CD14-positive monocyte (primary cell): ENCODE data around the gene SLFN12L. TPM values are rescaled to one million over a fixed set of nuclear protein-coding genes. Genes with fewer than 3 reads are reported as not detected.
A peak's percentile ranks its signal among the peaks of the same experiment; 100 is the strongest.

Source experiments
- DNase-seq, 3 donors: peaks; one replicate each; pipeline ENCODE4 v3.0.0-alpha.2; 2011 to 2022
- H2AFZ ChIP-seq: 2 replicates; pipeline ENCODE4 v1.6.0; 2012; ENCODE audit warnings: mild to moderate bottlenecking, low read depth, low read length, inconsistent platforms; ENCODE audit not compliant: insufficient read depth, poor library complexity, severe bottlenecking
- H3K27ac ChIP-seq, 2 donors: 1 replicate in 1 of 2; 2 replicates in 1 of 2; pipeline ENCODE4 v1.5.1; 2012 to 2013; ENCODE audit warnings: low read length in 2 of 2, control low read depth in 1 of 2, inconsistent platforms in 1 of 2, low read depth in 1 of 2, mild to moderate bottlenecking in 1 of 2
- H3K27me3 ChIP-seq, 2 donors: one replicate each; pipeline versions ENCODE4 v1.6.0 to v1.6.1; 2011 to 2013; ENCODE audit warnings: low read length in 2 of 2; ENCODE audit not compliant: control insufficient read depth in 2 of 2, insufficient read depth in 2 of 2
- H3K36me3 ChIP-seq, 2 donors: replicated peaks in 1 of 2; 1 replicate in 1 of 2; 2 replicates in 1 of 2; pipeline versions ENCODE4 v1.5.1 to v1.6.1; 2012 to 2013; ENCODE audit warnings: low read length in 2 of 2, control low read depth in 1 of 2, inconsistent platforms in 1 of 2, mild to moderate bottlenecking in 1 of 2; ENCODE audit not compliant: insufficient read depth in 2 of 2, control insufficient read depth in 1 of 2
- H3K4me1 ChIP-seq, 2 donors: 1 replicate in 1 of 2; 2 replicates in 1 of 2; pipeline versions ENCODE4 v1.5.1 to v1.6.1; 2012 to 2013; ENCODE audit warnings: low read length in 2 of 2, control low read depth in 1 of 2, inconsistent platforms in 1 of 2, mild to moderate bottlenecking in 1 of 2, moderate library complexity in 1 of 2; ENCODE audit not compliant: insufficient read depth in 2 of 2, control insufficient read depth in 1 of 2
- H3K4me2 ChIP-seq: replicated peaks from 2 replicates; pipeline ENCODE3; 2012; ENCODE audit warnings: low read length, moderate library complexity, mild to moderate bottlenecking; ENCODE audit not compliant: poor library complexity, severe bottlenecking; ENCODE audit errors: extremely low read depth
- H3K4me3 ChIP-seq, 3 experiments: fragments of 200-600 bp in 1 of 3; sonication (generic) in 1 of 3; replicated peaks in 1 of 3; 1 replicate in 2 of 3; 2 replicates in 1 of 3; pipeline ENCODE4 v1.5.1; 2011 to 2013; ENCODE audit warnings: low read length in 3 of 3, mild to moderate bottlenecking in 3 of 3, control low read depth in 2 of 3, low read depth in 2 of 3, inconsistent platforms in 1 of 3, moderate library complexity in 1 of 3
- H3K79me2 ChIP-seq: 2 replicates; pipeline ENCODE4 v1.6.0; 2012; ENCODE audit warnings: mild to moderate bottlenecking, control low read depth, inconsistent platforms, low read length, moderate library complexity; ENCODE audit not compliant: insufficient read depth
- H3K9ac ChIP-seq: 2 replicates; pipeline ENCODE4 v1.6.0; 2017; ENCODE audit warnings: low read length, mild to moderate bottlenecking; ENCODE audit not compliant: insufficient read depth, poor library complexity, severe bottlenecking
- H3K9me3 ChIP-seq, 2 donors: replicated peaks in 1 of 2; 1 replicate in 1 of 2; 2 replicates in 1 of 2; pipeline versions ENCODE4 v1.5.1 to v1.6.1; 2012 to 2013; ENCODE audit warnings: low read length in 2 of 2, control low read depth in 1 of 2; ENCODE audit not compliant: control insufficient read depth in 1 of 2, insufficient read depth in 1 of 2
- H4K20me1 ChIP-seq: 2 replicates; pipeline ENCODE4 v1.6.0; 2012; ENCODE audit warnings: mild to moderate bottlenecking, low read length, control low read depth, moderate library complexity; ENCODE audit not compliant: insufficient read depth
- H3K27ac Mint-ChIP-seq, 7 donors: one replicate each; pipeline ENCODE4 v1.8.0; 2020; ENCODE audit warnings: mild to moderate bottlenecking in 7 of 7, mixed read lengths in 7 of 7, moderate library complexity in 6 of 7, inconsistent platforms in 2 of 7
- H3K27me3 Mint-ChIP-seq, 3 donors: one replicate each; pipeline ENCODE4 v1.8.0; 2021 to 2022; ENCODE audit warnings: low read depth in 3 of 3, mild to moderate bottlenecking in 3 of 3, mixed read lengths in 3 of 3, moderate library complexity in 3 of 3, inconsistent platforms in 1 of 3
- H3K36me3 Mint-ChIP-seq, 2 donors: one replicate each; pipeline ENCODE4 v1.8.0; 2020; ENCODE audit warnings: mixed read lengths in 2 of 2, inconsistent platforms in 1 of 2, mild to moderate bottlenecking in 1 of 2
- H3K4me1 Mint-ChIP-seq: one replicate; pipeline ENCODE4 v1.8.0; 2020; ENCODE audit warnings: mild to moderate bottlenecking, mixed read lengths
- H3K4me3 Mint-ChIP-seq, 2 donors: one replicate each; pipeline ENCODE4 v1.8.0; 2020; ENCODE audit warnings: mild to moderate bottlenecking in 2 of 2, mixed read lengths in 2 of 2, moderate library complexity in 1 of 2
- H3K9me3 Mint-ChIP-seq, 7 donors: one replicate each; pipeline ENCODE4 v1.8.0; 2020 to 2022; ENCODE audit warnings: mixed read lengths in 7 of 7, mild to moderate bottlenecking in 6 of 7, moderate library complexity in 6 of 7, inconsistent platforms in 2 of 7
- CTCF ChIP-seq: fragments of 200-600 bp; IDR thresholded peaks from one replicate; pipeline ENCODE4 v1.8.0; 2022; ENCODE audit warnings: antibody characterized with exemption, mild to moderate bottlenecking
- WGBS: methylation state at CpG from one replicate; pipeline ENCODE4 v1.1.5; 2013; ENCODE audit warnings: missing lambda C conversion rate; ENCODE audit not compliant: insufficient coverage; 5-methylcytosine and 5-hydroxymethylcytosine counted together
- intact Hi-C, 2 donors: fragments of 100-400 bp; cut with micrococcal nuclease; formaldehyde crosslinking; loops; one replicate each; pipeline versions ENCODE4 v1.15.0 to v1.15.1; 2023
- polyA plus RNA-seq, 3 donors: library from polyadenylated mRNA; depleted of rRNA in 1 of 3; unstranded in 2 of 3; stranded (reverse) in 1 of 3; fragments of 300-500 nt in 2 of 3; fragments of >200 nt in 1 of 3; fragmentation: Illumina TruSeq in 2 of 3; gene quantifications; 1 replicate in 2 of 3; 2 replicates in 1 of 3; pipeline ENCODE4 v1.2.3, GENCODE V29; 2012 to 2021

SLFN12L gene
- polyA plus RNA-seq, 3 donors: 0.14 to 0.25 (median 0.24) TPM

- no peak overlapping the region for H3K4me3 ChIP-seq
- Mint-ChIP-seq H3K27me3 (peaks cover 33 to 59% (median 43%) of the 10 kb centered on the region in 3 donors), H3K9me3 (peaks cover 9 to 35% (median 23%) of the 10 kb centered on the region in 7 donors), H3K27ac (peak overlapping the region in 1 of 7 donors; percentile 21), H3K4me1 (peaks cover 2% of the 10 kb centered on the region), H3K36me3 (no peaks in the 10 kb centered on the region), H3K4me3 (peak overlapping the region in 1 of 2 donors; percentile 31)
- H4K20me1 ChIP-seq: no peaks in the 10 kb centered on the region
- peaks cover 20 to 49% of the 10 kb centered on the region in 2 donors for H3K27me3 ChIP-seq
- H3K79me2 ChIP-seq: no peaks in the 10 kb centered on the region
- H3K27ac ChIP-seq: no peak overlapping the region
- no peak overlapping the region for H3K9ac ChIP-seq
- WGBS: 100% methylated on average over 1 of the region's 2 CpGs
- no peak for DNase-seq
- H2AFZ ChIP-seq: no peak overlapping the region
- no peaks in the 10 kb centered on the region for H3K4me1 ChIP-seq
- peaks cover 0 to 3% of the 10 kb centered on the region in 2 donors for H3K9me3 ChIP-seq
- H3K36me3 ChIP-seq: no peaks in the 10 kb centered on the region
- no peak for TF ChIP-seq CTCF
- intact Hi-C loops: no loop called here
- no peak overlapping the region for H3K4me2 ChIP-seq
Measured at GRCh38 chr17:35476283-35476820, 61.1 kb downstream of the SLFN12L start.

GRCh38 chr17:35468475-35468874 lies 69.0 kb downstream of the SLFN12L start:
- no peaks in the 10 kb centered on the region for H3K9me3 ChIP-seq
- Mint-ChIP-seq H3K27me3 (peaks cover 6 to 16% (median 10%) of the 10 kb centered on the region in 3 donors), H3K36me3 (no peaks in the 10 kb centered on the region), H3K9me3 (peaks cover 6 to 16% (median 11%) of the 10 kb centered on the region in 7 donors), H3K4me3 (no peak overlapping the region), H3K4me1 (peaks cover 2% of the 10 kb centered on the region), H3K27ac (no peak overlapping the region)
- H3K27me3 ChIP-seq: peaks cover 4 to 5% of the 10 kb centered on the region in 2 donors
- H3K4me2 ChIP-seq: no peak overlapping the region
- no peak for TF ChIP-seq CTCF
- H3K27ac ChIP-seq: no peak overlapping the region
- no peak for DNase-seq
- no peaks in the 10 kb centered on the region for H3K4me1 ChIP-seq
- H3K79me2 ChIP-seq: no peaks in the 10 kb centered on the region
- H2AFZ ChIP-seq: no peak overlapping the region
- H3K9ac ChIP-seq: no peak overlapping the region
- intact Hi-C loops: no loop called here
- H3K4me3 ChIP-seq: no peak overlapping the region
- H3K36me3 ChIP-seq: no peaks in the 10 kb centered on the region
- WGBS: no CpG with 5 or more reads among the region's 4 CpGs
- no peaks in the 10 kb centered on the region for H4K20me1 ChIP-seq
